ENCODE results near the gene PTPRG.

Gene PTPRG

DNA sequence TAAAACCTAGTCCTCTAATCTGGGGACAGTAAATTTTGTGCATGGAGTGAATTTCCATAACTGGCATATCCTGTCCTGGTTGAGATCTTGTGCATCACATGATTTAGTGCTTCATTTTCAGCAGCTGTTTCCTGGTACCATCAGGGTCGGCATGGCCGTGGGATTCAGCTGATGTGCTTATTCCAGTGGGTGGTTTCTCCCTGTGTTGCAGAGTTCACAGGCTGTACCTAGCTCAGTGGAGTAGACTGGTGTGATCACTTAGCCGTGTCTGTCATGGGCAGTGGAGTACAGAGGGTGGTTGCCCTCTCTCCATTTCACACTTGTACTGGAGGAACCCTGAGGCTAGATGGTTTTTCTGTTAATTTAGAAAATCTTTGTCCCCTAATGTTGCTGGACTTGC lies 228.5 kb downstream of the PTPRG start:
- Histone ChIP-seq H3K27me3 (ENCODE audit: control insufficient read depth, insufficient read depth, low read length) (no peaks in the 10 kb centered on the region), H3K9ac (ENCODE audit: low read depth, low read length) (no peak overlapping the region), H3K36me3 (ENCODE audit: control insufficient read depth, insufficient read depth, low read length) (no peaks in the 10 kb centered on the region), H3K9me3 (ENCODE audit: control insufficient read depth, insufficient read depth, low read length) (no peaks in the 10 kb centered on the region), H3K4me1 (ENCODE audit: control insufficient read depth, insufficient read depth, low read length) (peaks cover 2% of the 10 kb centered on the region), H3K4me3 (ENCODE audit: low read depth, low read length) (no peak overlapping the region)

- Histone ChIP-seq H3K36me3 (ENCODE audit: control insufficient read depth, insufficient read depth, low read length) (no peaks in the 10 kb centered on the region), H3K9me3 (ENCODE audit: control insufficient read depth, insufficient read depth, low read length) (no peaks in the 10 kb centered on the region), H3K9ac (ENCODE audit: low read depth, low read length) (no peak overlapping the region), H3K4me1 (ENCODE audit: control insufficient read depth, insufficient read depth, low read length) (peaks cover 2% of the 10 kb centered on the region), H3K27me3 (ENCODE audit: control insufficient read depth, insufficient read depth, low read length) (no peaks in the 10 kb centered on the region), H3K4me3 (ENCODE audit: low read depth, low read length) (no peak overlapping the region)
Observed at GRCh38 chr3:61790411-61790810, 229.0 kb downstream of the PTPRG start.

DNA sequence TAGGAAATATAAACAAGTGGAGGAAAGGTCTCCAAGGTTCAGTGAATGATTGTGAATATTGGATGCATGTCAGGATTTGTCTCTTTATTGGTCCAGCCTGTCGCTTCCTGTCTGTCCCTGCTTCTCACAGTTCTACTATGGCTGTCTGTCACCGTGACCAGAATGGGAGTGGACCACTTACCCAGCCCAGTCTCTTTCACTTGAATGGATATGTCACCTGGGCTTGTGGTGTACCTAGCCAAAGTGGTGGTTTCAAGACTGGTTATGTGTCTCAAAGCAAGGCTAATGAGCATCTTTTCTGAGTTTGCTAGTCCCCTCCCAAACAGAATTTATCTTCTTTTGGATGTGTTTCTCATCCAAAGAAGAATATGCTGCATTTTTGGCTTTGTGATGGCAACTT lies 231.7 kb downstream of the PTPRG start:
- H3K27me3 ChIP-seq (ENCODE audit: control insufficient read depth, insufficient read depth, low read length) = no peaks in the 10 kb centered on the region
- H3K9me3 ChIP-seq (ENCODE audit: control insufficient read depth, insufficient read depth, low read length) = no peaks in the 10 kb centered on the region
- H3K9ac ChIP-seq (ENCODE audit: low read depth, low read length) = no peak overlapping the region
- H3K36me3 ChIP-seq (ENCODE audit: control insufficient read depth, insufficient read depth, low read length) = no peaks in the 10 kb centered on the region
- H3K4me1 ChIP-seq (ENCODE audit: control insufficient read depth, insufficient read depth, low read length) = peaks cover 11% of the 10 kb centered on the region
- H3K4me3 ChIP-seq (ENCODE audit: low read depth, low read length) = no peak overlapping the region

GRCh38 chr3:61793521-61793920 lies 232.2 kb downstream of the PTPRG start:
- no peak overlapping the region for H3K9ac ChIP-seq (ENCODE audit: low read depth, low read length)
- H3K27me3 ChIP-seq (ENCODE audit: control insufficient read depth, insufficient read depth, low read length) = no peaks in the 10 kb centered on the region
- no peaks in the 10 kb centered on the region for H3K36me3 ChIP-seq (ENCODE audit: control insufficient read depth, insufficient read depth, low read length)
- H3K4me1 ChIP-seq (ENCODE audit: control insufficient read depth, insufficient read depth, low read length) = peaks cover 12% of the 10 kb centered on the region
- H3K4me3 ChIP-seq (ENCODE audit: low read depth, low read length) = no peak overlapping the region
- no peaks in the 10 kb centered on the region for H3K9me3 ChIP-seq (ENCODE audit: control insufficient read depth, insufficient read depth, low read length)

DNA sequence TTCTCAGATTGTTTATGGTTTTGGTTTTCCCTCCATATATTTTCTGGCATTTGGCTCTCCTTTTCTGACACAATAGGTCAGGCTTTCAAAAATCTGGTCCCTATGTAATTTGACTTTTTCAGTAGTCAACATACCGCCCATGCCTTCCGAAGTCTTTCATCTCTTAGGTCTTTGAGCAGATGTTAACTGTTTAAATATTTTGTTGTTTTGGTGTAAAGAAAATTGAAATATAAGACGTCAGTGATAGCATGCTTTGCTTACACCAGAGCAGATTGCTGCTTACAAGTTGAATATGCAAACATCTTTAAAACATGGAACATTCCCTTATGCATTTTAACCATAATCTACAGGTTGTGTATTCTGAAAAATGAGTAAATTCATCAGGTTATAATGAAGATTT lies 233.0 kb downstream of the PTPRG start:
- no peak overlapping the region for H3K4me3 ChIP-seq (ENCODE audit: low read depth, low read length)
- H3K36me3 ChIP-seq (ENCODE audit: control insufficient read depth, insufficient read depth, low read length) = no peaks in the 10 kb centered on the region
- H3K9me3 ChIP-seq (ENCODE audit: control insufficient read depth, insufficient read depth, low read length) = no peaks in the 10 kb centered on the region
- no peaks in the 10 kb centered on the region for H3K27me3 ChIP-seq (ENCODE audit: control insufficient read depth, insufficient read depth, low read length)
- H3K9ac ChIP-seq (ENCODE audit: low read depth, low read length) = no peak overlapping the region
- H3K4me1 ChIP-seq (ENCODE audit: control insufficient read depth, insufficient read depth, low read length) = peaks cover 12% of the 10 kb centered on the region

DNA sequence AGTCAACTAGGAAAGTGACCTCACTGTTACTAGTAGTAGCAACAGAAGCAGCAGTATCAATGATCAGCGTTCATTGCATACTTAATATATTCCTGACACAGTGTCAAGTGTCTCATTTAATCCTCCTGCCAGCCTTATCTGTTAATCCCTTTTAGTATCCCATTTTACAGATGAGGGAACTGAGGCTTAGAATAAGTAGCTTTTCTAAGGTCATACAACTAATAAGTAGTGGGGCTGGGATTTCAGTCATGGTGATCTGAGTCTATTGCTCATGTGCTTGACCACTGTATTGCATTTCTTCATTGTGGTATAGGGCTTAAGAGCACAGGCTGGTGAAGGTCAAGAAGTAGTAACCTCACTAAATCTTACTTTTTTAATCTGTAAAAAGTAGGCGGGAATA lies 233.6 kb downstream of the PTPRG start:
- Histone ChIP-seq H3K36me3 (ENCODE audit: control insufficient read depth, insufficient read depth, low read length) (no peaks in the 10 kb centered on the region), H3K4me1 (ENCODE audit: control insufficient read depth, insufficient read depth, low read length) (peaks cover 12% of the 10 kb centered on the region), H3K9me3 (ENCODE audit: control insufficient read depth, insufficient read depth, low read length) (no peaks in the 10 kb centered on the region), H3K9ac (ENCODE audit: low read depth, low read length) (no peak overlapping the region), H3K27me3 (ENCODE audit: control insufficient read depth, insufficient read depth, low read length) (no peaks in the 10 kb centered on the region), H3K4me3 (ENCODE audit: low read depth, low read length) (no peak overlapping the region)

- H3K4me3 ChIP-seq (ENCODE audit: low read depth, low read length) = no peak overlapping the region
- peaks cover 12% of the 10 kb centered on the region for H3K4me1 ChIP-seq (ENCODE audit: control insufficient read depth, insufficient read depth, low read length)
- H3K9ac ChIP-seq (ENCODE audit: low read depth, low read length) = no peak overlapping the region
- no peaks in the 10 kb centered on the region for H3K36me3 ChIP-seq (ENCODE audit: control insufficient read depth, insufficient read depth, low read length)
- no peaks in the 10 kb centered on the region for H3K9me3 ChIP-seq (ENCODE audit: control insufficient read depth, insufficient read depth, low read length)
- H3K27me3 ChIP-seq (ENCODE audit: control insufficient read depth, insufficient read depth, low read length) = no peaks in the 10 kb centered on the region
Observed at GRCh38 chr3:61796088-61796680, 234.8 kb downstream of the PTPRG start.

DNA sequence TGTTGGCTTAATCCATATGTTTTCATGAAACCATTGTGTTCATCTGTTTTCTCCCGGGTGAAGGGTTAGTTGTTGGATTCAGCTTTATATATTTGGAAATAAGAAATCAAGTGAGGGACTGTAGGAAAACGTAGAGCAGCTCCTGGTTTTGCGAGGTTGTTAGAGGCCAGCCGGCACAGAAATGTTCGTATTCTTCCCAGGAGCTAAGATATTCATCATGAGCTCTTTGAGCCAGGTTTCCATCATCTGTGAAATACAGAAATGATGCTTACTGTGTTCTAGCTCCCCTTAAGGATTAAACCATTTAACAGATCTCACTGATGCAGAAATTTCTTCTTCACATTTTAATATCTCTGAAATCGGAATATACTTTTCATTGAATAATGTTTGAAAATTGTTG lies 235.5 kb downstream of the PTPRG start:
- Histone ChIP-seq H3K27me3 (ENCODE audit: control insufficient read depth, insufficient read depth, low read length) (no peaks in the 10 kb centered on the region), H3K36me3 (ENCODE audit: control insufficient read depth, insufficient read depth, low read length) (no peaks in the 10 kb centered on the region), H3K4me3 (ENCODE audit: low read depth, low read length) (no peak overlapping the region), H3K4me1 (ENCODE audit: control insufficient read depth, insufficient read depth, low read length) (peaks cover 12% of the 10 kb centered on the region), H3K9me3 (ENCODE audit: control insufficient read depth, insufficient read depth, low read length) (no peaks in the 10 kb centered on the region), H3K9ac (ENCODE audit: low read depth, low read length) (no peak overlapping the region)

GRCh38 chr3:61802772-61803171 lies 241.4 kb downstream of the PTPRG start:
- Histone ChIP-seq H3K9me3 (ENCODE audit: control insufficient read depth, insufficient read depth, low read length) (no peaks in the 10 kb centered on the region), H3K9ac (ENCODE audit: low read depth, low read length) (no peak overlapping the region), H3K4me1 (ENCODE audit: control insufficient read depth, insufficient read depth, low read length) (peaks cover 8% of the 10 kb centered on the region), H3K36me3 (ENCODE audit: control insufficient read depth, insufficient read depth, low read length) (no peaks in the 10 kb centered on the region), H3K27me3 (ENCODE audit: control insufficient read depth, insufficient read depth, low read length) (no peaks in the 10 kb centered on the region), H3K4me3 (ENCODE audit: low read depth, low read length) (no peak overlapping the region)

DNA sequence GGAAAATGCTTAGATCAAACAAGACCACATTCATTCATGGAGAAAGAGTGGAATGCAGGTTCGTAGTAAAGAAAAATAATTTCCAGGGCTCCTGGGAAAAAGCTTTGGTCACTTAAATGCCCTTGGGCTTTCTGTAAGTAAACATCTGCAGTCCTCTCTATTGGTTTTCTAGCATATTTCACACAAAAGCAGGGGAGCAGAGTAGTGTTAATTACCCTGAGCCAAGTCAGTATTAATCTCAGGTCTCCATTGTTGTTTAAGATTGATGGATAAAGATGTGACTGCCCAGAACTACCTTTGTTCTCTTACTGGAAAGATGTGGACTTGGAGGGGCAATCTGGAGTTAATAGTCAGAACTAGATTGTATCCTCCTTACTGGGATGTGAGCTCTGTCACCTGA lies 242.6 kb downstream of the PTPRG start:
- Histone ChIP-seq H3K36me3 (ENCODE audit: control insufficient read depth, insufficient read depth, low read length) (no peaks in the 10 kb centered on the region), H3K9me3 (ENCODE audit: control insufficient read depth, insufficient read depth, low read length) (no peaks in the 10 kb centered on the region), H3K4me3 (ENCODE audit: low read depth, low read length) (no peak overlapping the region), H3K9ac (ENCODE audit: low read depth, low read length) (no peak overlapping the region), H3K4me1 (ENCODE audit: control insufficient read depth, insufficient read depth, low read length) (peaks cover 10% of the 10 kb centered on the region), H3K27me3 (ENCODE audit: control insufficient read depth, insufficient read depth, low read length) (no peaks in the 10 kb centered on the region)

- Histone ChIP-seq H3K9ac (ENCODE audit: low read depth, low read length) (no peak overlapping the region), H3K27me3 (ENCODE audit: control insufficient read depth, insufficient read depth, low read length) (no peaks in the 10 kb centered on the region), H3K9me3 (ENCODE audit: control insufficient read depth, insufficient read depth, low read length) (no peaks in the 10 kb centered on the region), H3K4me3 (ENCODE audit: low read depth, low read length) (no peak overlapping the region), H3K4me1 (ENCODE audit: control insufficient read depth, insufficient read depth, low read length) (peaks cover 10% of the 10 kb centered on the region), H3K36me3 (ENCODE audit: control insufficient read depth, insufficient read depth, low read length) (no peaks in the 10 kb centered on the region)
Observed at GRCh38 chr3:61804782-61805181, 243.4 kb downstream of the PTPRG start.

GRCh38 chr3:61805510-61806080 lies 244.2 kb downstream of the PTPRG start:
- Histone ChIP-seq H3K9ac (ENCODE audit: low read depth, low read length) (no peak overlapping the region), H3K4me1 (ENCODE audit: control insufficient read depth, insufficient read depth, low read length) (peaks cover 10% of the 10 kb centered on the region), H3K36me3 (ENCODE audit: control insufficient read depth, insufficient read depth, low read length) (no peaks in the 10 kb centered on the region), H3K27me3 (ENCODE audit: control insufficient read depth, insufficient read depth, low read length) (no peaks in the 10 kb centered on the region), H3K9me3 (ENCODE audit: control insufficient read depth, insufficient read depth, low read length) (no peaks in the 10 kb centered on the region), H3K4me3 (ENCODE audit: low read depth, low read length) (no peak overlapping the region)
